ENCODE results near the gene CDK5R2.

Gene CDK5R2

DNA sequence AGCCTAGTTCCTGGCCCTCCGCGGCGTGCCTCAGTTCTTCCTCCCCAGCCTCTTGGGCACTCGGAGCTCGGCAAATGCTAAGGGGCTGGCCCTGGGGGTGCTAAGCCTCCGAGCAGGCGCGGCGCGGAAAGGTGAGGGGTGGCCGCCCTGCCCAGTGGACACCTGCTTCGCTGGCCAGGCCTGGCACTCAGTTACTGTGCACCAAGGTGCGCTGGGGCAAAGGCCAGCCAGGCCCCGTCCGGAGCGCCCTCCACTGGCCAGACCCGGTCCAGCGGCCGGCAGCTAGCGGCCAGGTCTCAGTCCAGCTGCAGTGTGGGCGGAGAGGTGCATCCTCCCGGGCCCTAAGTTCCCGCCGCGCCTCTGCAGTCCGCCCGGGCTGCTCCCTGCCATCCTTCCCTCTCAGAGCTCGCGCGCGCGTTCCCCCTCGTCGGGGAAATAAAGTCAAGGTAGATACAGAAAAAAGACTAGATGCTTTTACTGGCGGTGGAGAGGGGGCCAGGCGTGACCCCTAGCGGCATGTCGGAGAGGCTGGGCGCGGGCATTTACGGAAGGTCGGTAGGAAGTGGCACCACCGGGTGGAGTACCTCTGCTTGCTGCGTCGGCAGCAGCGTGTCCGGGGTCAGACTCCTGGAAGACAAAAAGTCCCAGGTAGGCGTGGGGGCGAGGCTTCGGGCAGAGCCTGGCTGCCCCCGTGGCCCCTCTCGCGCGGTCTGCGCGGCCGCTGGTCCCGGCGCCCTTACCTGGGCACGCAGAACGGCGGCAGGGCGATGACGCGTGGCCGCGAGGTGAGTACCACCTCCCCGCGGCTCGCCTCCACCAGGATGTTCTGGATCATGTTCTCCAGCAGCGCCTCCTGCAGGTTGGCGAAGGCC, 43.2 kb downstream of the CDK5R2 start:
- no peak for DNase-seq (ENCODE audit: low read depth in 2 of 2)

DNA sequence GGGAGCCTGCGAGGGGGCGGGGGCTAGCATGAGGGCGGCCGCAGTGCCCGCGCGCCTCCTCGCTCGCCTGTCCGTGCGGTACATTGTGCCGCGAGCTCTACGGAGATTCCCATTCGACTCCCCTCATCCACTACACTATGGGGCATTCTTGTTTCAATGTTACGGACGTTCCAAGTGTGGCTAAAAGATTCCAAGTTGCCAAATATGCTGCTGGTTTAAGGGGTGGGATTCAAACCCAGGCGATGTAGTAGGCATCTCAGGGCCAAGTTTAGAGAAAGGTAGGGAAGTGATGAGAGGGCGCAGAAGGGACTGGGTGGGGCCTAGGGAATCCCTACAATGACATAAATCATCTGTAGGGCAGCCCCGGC, 43.8 kb downstream of the CDK5R2 start:
- no peak for DNase-seq (ENCODE audit: low read depth in 2 of 2)

GRCh38 chr2:219003979-219004378, 44.5 kb downstream of the CDK5R2 start:
- DNase-seq (ENCODE audit: low read depth in 2 of 2), result no peak

- DNase-seq (ENCODE audit: low read depth in 2 of 2), result no peak
Measured at GRCh38 chr2:219009294-219009693, 49.8 kb downstream of the CDK5R2 start.

GRCh38 chr2:219010162-219010756, 50.8 kb downstream of the CDK5R2 start:
- DNase-seq (ENCODE audit: low read depth in 2 of 2), result no peak

DNA sequence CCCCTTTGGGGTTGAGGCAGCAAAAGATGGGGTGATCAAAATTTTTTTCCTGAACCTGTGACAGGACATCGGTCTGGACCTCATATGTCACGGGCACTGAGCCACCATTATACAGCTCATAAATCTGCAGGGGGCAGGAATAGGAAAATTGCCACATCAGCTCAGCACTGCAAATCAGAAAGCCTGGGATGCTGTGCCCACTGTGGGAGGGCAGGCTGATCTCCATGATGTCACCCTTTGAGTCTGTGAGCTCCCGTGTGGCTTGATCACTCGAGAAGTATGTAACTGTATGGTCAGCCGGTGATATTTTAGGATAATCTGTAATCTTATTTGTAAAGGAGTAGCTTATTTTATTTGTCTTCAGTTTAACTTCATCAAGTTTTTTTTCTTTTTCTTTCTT, 51.4 kb downstream of the CDK5R2 start:
- no peak for DNase-seq (ENCODE audit: low read depth in 2 of 2)

Data from fibroblast of skin of left biceps (primary cell).